HG02973 (cell line): Measurements from ENCODE around the gene CBFA2T3.

Experiments
- ATAC-seq: cut with Tn5 transposase; IDR thresholded peaks from one replicate; pipeline ENCODE4 v1.9.1; 2021; ENCODE audit warnings: moderate library complexity; ENCODE audit not compliant: unreplicated experiment

CBFA2T3 gene

DNA sequence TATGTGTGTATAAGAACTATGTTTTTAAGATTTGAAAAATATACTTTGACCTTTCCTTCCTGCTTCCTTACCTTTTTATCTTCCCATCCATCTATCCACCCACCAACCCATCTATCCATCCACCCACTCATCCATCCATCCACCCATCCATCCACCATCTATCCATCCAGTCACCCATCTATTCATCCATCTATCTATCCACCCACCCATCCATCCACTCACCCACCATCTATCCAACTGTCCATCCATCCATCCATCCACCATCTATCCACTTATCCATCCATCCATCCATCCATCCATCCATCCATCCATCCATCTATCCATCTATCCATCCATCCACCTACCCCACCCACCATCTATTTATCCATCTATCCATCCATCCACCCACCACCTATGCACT, 12.4 kb downstream of the CBFA2T3 start:
- ATAC-seq, result no peak

DNA sequence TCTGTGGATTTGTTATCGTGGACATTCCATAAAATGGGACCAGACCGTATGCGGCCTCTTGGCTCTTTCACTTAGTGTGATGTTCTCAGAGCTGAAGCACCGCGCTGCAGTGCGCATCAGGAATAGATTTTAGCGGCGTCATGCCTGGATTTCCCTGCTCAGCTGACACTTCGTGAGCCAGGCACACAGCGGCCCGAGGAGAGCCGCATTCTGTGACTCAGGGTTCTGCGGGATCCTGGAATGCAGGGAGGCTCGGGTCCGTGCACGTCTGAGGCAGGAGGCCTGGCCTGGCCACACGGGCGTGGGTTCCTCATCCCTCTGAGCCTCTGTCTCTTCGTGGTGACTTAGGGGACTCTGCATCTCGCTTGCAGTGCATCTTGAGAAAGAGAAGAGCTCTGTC, 13.4 kb downstream of the CBFA2T3 start:
- ATAC-seq, result no peak

- no peak for ATAC-seq
These were observed 14.4 kb downstream of the CBFA2T3 start for GRCh38 chr16:88962478-88963152.

DNA sequence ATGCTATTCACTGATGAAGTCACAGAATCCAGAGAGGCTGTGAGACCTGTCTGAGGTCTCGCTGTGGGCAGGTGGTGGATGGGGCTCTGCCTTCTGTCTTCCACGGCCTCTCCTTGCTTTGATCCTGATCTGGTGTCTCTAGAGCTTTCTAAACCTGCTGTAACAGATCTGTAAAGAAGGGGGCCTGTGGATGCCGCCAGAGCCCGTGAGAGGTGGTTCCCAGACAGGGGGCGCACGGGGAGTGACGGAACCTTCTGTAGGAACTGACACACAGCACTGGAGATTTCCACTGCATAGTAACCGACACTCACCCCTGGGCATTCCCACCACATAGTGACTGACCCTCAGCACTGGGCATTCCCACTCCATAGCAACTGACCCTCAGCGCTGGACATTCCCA, 16.0 kb downstream of the CBFA2T3 start:
- no peak for ATAC-seq

DNA sequence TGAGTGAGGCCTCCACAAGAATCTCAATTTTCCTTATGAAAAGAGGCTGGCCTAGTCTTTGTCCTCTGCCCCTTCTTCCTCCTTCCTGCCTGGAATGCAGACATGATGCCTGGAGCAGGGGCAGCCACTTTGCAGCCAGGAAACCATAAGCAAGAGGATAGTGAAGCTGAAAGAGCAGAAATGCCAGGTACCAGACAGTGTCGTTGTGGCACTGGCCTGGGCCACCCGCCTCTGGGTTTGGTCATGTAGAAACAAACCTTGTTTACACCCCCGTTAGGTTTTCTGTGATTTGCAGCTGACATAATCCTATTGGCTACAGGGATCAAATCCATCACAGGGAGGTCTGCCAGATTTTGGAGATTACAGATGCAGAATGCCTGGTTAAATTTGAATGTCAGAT, 16.5 kb downstream of the CBFA2T3 start:
- ATAC-seq, result no peak

DNA sequence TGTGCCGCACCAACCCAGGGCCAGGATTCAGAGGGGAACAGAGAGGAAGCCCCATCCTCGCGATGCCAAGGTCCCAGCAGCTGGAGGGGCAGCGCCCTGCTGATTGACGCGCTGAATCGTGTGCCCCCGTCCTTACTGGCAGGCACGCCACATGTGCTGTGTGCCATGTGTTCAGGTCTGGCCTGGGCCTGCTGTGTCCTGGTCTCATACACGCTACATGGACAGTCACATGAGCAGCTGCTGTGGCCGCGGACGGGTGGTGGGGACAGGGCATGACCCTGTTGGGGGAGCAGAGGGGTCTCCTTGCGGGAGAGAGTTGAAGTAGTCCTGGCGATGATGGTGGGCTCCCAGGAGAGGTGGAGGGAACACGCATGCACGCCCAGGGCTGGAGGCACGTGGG, 18.0 kb downstream of the CBFA2T3 start:
- ATAC-seq, result no peak

- no peak for ATAC-seq
These were observed 19.0 kb downstream of the CBFA2T3 start for GRCh38 chr16:88957887-88958577.

DNA sequence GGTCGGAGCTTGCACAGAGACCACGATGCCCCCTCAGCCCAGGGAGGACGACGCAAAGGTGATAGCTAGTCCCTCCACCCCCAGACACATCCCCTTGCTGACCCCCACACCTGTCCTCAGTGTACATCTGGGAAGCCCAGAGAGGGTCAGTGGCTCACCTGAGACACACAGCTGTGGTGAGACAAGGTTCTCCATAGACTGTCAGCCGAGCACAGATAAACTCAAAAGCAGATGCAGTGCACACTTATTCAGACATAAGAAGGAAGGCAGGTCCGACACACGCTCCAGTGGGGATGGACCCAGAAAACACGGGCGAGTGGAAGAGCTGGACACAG, 19.6 kb downstream of the CBFA2T3 start:
- ATAC-seq, result no peak

DNA sequence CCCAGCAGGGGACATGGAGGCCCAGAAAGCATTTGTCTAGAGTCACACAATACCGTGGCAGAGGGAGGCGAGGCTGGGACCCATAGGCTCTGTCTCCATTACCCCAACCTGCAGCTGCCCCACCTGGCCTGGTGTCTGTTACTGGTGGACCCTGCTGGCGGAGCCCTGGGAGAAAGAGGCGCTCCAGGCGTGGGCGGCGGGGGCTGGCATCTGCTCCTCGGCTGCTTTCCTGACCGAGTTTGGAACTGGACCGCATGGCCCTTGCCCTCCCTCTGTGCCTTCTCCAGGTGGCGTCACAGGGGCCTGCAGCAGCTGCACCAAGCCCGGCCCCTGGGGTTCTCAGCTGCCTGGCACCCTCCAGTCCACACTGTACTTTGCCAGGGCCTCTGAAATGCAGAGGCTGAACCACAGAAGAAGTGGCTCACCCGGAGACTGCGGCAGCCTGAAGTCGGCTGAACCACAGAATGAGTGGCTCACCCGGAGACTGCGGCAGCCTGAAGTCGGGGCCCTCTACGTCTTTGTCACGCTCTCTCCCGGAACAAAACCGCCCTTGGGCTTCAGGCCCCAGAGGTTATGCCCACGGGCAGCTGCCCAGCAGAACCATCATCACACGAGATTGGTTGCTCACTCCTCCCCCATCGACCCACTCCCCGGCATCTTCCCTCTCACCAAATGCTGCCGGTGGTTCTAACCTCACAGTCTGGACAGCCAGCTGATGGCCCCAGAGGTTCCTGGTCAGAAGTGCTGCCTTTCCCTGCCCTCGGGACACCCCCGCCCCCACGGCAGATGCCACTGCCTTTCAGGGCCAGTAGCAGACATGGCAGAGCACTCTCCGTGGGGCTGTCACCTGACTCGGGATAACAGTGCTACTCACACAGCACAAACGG, 20.2 kb downstream of the CBFA2T3 start:
- no peak for ATAC-seq

GRCh38 chr16:88955906-88956305, 21.1 kb downstream of the CBFA2T3 start:
- no peak for ATAC-seq

DNA sequence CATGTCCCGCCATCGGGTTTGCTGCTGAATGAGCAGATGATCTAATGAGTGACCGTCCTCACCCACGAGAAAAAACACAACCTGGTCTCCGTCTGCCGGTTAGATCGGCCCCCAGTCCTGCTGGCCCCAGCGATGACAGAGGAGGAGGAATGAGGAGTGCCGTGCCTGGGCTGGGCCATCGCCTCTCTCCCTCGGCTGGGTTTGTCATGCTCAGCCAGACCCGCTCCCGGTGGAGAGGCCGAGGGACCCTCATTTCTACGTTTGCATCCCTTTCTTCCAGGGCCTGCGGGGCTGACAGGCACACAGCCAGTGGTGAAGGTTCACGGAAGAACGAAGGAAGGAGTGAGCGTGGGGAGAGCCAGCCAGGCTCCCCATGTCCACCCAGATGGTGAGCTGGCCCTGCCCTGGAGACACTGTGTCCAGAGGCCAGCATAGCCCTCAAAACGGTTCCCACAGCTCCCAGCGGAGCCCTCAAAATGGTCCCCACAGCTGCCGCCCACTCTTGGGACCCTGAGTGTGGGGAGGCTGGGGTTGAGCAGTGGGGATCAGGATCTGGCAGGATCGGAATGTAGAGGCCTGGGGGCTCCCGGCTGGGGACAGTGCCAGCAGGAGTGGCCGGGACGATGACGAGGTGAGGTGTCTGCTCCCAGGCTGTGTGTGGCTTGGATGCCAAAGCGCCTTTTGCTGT, 23.9 kb downstream of the CBFA2T3 start:
- ATAC-seq, result no peak

DNA sequence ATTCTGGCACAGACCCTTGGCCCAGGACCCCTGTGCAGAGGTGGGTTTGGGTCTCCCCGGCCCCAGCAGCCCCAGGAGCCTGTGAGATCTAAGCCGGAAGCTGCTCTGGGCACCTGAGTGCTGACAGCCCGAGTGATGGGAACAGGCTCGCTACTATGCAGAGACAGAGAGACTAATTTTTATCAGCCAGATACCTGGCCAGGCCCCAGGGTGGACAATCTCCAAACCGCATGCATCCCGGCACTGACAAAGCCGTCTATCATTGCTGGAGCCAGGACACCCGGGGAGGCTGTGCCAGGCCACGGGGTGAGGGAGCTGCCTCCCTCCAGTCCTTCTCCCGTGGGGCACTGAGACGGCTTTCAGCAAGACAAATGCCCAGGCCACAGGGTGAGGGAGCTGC, 25.0 kb downstream of the CBFA2T3 start:
- no peak for ATAC-seq

- ATAC-seq, result no peak
These were observed 25.5 kb downstream of the CBFA2T3 start for GRCh38 chr16:88951501-88951900.

DNA sequence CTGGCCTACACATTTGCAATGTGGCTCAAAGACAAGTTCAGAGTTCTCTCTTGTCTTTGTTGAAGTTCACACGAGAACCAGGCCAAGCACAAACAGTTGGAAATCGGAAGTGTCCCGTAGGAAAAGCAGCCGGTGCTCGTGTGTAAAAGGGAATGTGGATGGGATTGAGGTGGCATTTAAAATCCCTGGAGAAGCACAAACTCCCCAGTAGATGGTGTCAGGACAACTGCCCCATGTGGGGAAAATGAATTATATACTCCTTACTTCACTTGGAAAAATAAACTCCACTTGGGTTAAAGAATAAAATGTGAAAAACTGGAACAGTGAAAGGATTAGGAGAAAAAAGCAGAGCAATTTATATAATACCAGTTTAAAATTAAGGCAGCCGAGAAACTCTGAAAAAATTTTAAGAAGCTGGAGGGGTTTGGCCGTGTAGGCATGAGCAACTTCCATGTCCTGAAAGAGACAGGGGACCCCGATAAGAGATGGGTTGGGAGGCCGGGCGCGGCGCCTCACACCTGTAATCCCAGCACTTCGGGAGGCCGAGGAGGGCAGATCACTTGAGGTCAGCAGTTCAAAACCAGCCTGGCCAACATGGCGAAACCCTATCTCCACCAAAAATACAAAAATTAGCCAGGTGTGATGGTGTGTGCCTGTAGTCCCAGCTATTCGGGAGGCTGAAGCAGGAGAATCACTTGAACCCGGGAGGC, 28.1 kb downstream of the CBFA2T3 start:
- no peak for ATAC-seq

GRCh38 chr16:88945473-88945872, 31.5 kb downstream of the CBFA2T3 start:
- ATAC-seq, result no peak

- ATAC-seq, result no peak
These were observed 33.3 kb downstream of the CBFA2T3 start for GRCh38 chr16:88943741-88944140.

GRCh38 chr16:88943131-88943664, 33.8 kb downstream of the CBFA2T3 start:
- ATAC-seq, result no peak

GRCh38 chr16:88941913-88942909, 34.8 kb downstream of the CBFA2T3 start:
- ATAC-seq, result peak; percentile 44
